SJCRH30 (cell line): ENCODE measurements around the gene KIF4B. TPM values are rescaled to one million over a fixed set of nuclear protein-coding genes. Genes with fewer than 3 reads are reported as not detected.
"Not testable (repeated sequence)": the region's sequence is repeated elsewhere in the genome, so short reads cannot be mapped to it uniquely, and the experiment has no call there.

ENCODE experiments used
- DNase-seq, 2 experiments: peaks; one replicate each; pipeline ENCODE4 v3.0.0-alpha.2; 2015 to 2020
- H3K27ac ChIP-seq: fragments of 250-450 bp; sonication (Bioruptor Pico); 2 replicates; pipeline ENCODE4 v1.5.1; 2020; ENCODE audit warnings: mild to moderate bottlenecking, moderate library complexity
- H3K27me3 ChIP-seq: fragments of 250-450 bp; sonication (Bioruptor Pico); 2 replicates; pipeline ENCODE4 v1.5.1; 2020; ENCODE audit warnings: mild to moderate bottlenecking, moderate library complexity
- H3K36me3 ChIP-seq: fragments of 250-450 bp; sonication (Bioruptor Pico); 2 replicates; pipeline ENCODE4 v1.5.1; 2020; ENCODE audit warnings: mild to moderate bottlenecking, moderate library complexity
- H3K4me1 ChIP-seq: fragments of 250-450 bp; sonication (Bioruptor Pico); 2 replicates; pipeline ENCODE4 v1.5.1; 2020; ENCODE audit warnings: mild to moderate bottlenecking, moderate library complexity
- H3K4me3 ChIP-seq: fragments of 250-450 bp; sonication (Bioruptor Pico); 2 replicates; pipeline ENCODE4 v1.5.1; 2020; ENCODE audit warnings: mild to moderate bottlenecking, moderate library complexity
- H3K9me3 ChIP-seq: fragments of 250-450 bp; sonication (Bioruptor Pico); replicated peaks from 2 replicates; pipeline ENCODE4 v1.5.1; 2020; ENCODE audit warnings: mild to moderate bottlenecking, moderate library complexity
- total RNA-seq: library from RNA; depleted of rRNA; stranded (reverse); fragments of >200 nt; shearing (Covaris generic); gene quantifications from 2 replicates; pipeline ENCODE4 v1.2.3, GENCODE V29; 2014

KIF4B gene
- total RNA-seq, 1 experiment from 2014 or later, result 0.02 TPM

- DNase-seq, result peak in 1 of 2 experiments; percentile 45
- Histone ChIP-seq H3K4me3 (no peak overlapping the region), H3K27ac (no peak overlapping the region), H3K4me1 (no peaks in the 10 kb centered on the region), H3K27me3 (no peaks in the 10 kb centered on the region; the same call in 1 of the 2 replicates), H3K36me3 (no peaks in the 10 kb centered on the region), H3K9me3 (no peaks in the 10 kb centered on the region)
Measured at GRCh38 chr5:154995679-154996078, 17.9 kb upstream of the KIF4B start.

GRCh38 chr5:154997746-154998145 is 15.8 kb upstream of the KIF4B start:
- no peak overlapping the region for H3K4me3 ChIP-seq
- no peaks in the 10 kb centered on the region for H3K36me3 ChIP-seq
- H3K4me1 ChIP-seq, result no peaks in the 10 kb centered on the region
- no peaks in the 10 kb centered on the region for H3K9me3 ChIP-seq
- no peaks in the 10 kb centered on the region; the same call in 1 of the 2 replicates for H3K27me3 ChIP-seq
- no peak for DNase-seq
- H3K27ac ChIP-seq, result no peak overlapping the region

GRCh38 chr5:154999865-155000264 is 13.7 kb upstream of the KIF4B start:
- H3K4me1 ChIP-seq, result no peaks in the 10 kb centered on the region
- no peak for DNase-seq
- no peak overlapping the region for H3K27ac ChIP-seq
- no peak overlapping the region for H3K4me3 ChIP-seq
- H3K9me3 ChIP-seq, result no peaks in the 10 kb centered on the region
- H3K27me3 ChIP-seq, result no peaks in the 10 kb centered on the region
- no peaks in the 10 kb centered on the region for H3K36me3 ChIP-seq

- no peak for DNase-seq
- H3K4me3 ChIP-seq, result no peak overlapping the region
- no peaks in the 10 kb centered on the region for H3K9me3 ChIP-seq
- no peaks in the 10 kb centered on the region for H3K4me1 ChIP-seq
- no peaks in the 10 kb centered on the region for H3K27me3 ChIP-seq
- no peaks in the 10 kb centered on the region for H3K36me3 ChIP-seq
- H3K27ac ChIP-seq, result no peak overlapping the region
Measured at GRCh38 chr5:155001523-155001922, 12.0 kb upstream of the KIF4B start.

- not testable (repeated sequence) for H3K27me3 ChIP-seq, DNase-seq, H3K36me3 ChIP-seq, H3K4me3 ChIP-seq, H3K9me3 ChIP-seq, H3K27ac ChIP-seq, H3K4me1 ChIP-seq
Measured at GRCh38 chr5:155002722-155003121, 10.8 kb upstream of the KIF4B start.

GRCh38 chr5:155004138-155004744 is 9.3 kb upstream of the KIF4B start:
- H3K27ac ChIP-seq, result no peak overlapping the region
- no peaks in the 10 kb centered on the region for H3K4me1 ChIP-seq
- H3K27me3 ChIP-seq, result no peaks in the 10 kb centered on the region
- no peaks in the 10 kb centered on the region for H3K9me3 ChIP-seq
- DNase-seq, result peak; percentile 9 to 39
- no peak overlapping the region for H3K4me3 ChIP-seq
- no peaks in the 10 kb centered on the region for H3K36me3 ChIP-seq

- DNase-seq, H3K36me3 ChIP-seq, H3K4me3 ChIP-seq, H3K27ac ChIP-seq, H3K27me3 ChIP-seq, H3K4me1 ChIP-seq, H3K9me3 ChIP-seq: not testable (repeated sequence)
Measured at GRCh38 chr5:155006265-155006664, 7.3 kb upstream of the KIF4B start.

- no peak overlapping the region for H3K27ac ChIP-seq
- no peaks in the 10 kb centered on the region for H3K4me1 ChIP-seq
- H3K9me3 ChIP-seq, result no peaks in the 10 kb centered on the region
- H3K27me3 ChIP-seq, result no peaks in the 10 kb centered on the region
- H3K4me3 ChIP-seq, result no peak overlapping the region
- DNase-seq, result no peak
- no peaks in the 10 kb centered on the region for H3K36me3 ChIP-seq
Measured at GRCh38 chr5:155008669-155009068, 4.9 kb upstream of the KIF4B start.

GRCh38 chr5:155010881-155011280 is 2.7 kb upstream of the KIF4B start:
- Histone ChIP-seq H3K27ac (no peak overlapping the region), H3K36me3 (no peaks in the 10 kb centered on the region), H3K9me3 (no peaks in the 10 kb centered on the region), H3K27me3 (no peaks in the 10 kb centered on the region), H3K4me3 (no peak overlapping the region), H3K4me1 (no peaks in the 10 kb centered on the region)
- DNase-seq, result no peak

- Histone ChIP-seq H3K36me3 (no peaks in the 10 kb centered on the region), H3K4me3 (no peak overlapping the region), H3K27me3 (no peaks in the 10 kb centered on the region; the same call in 1 of the 2 replicates), H3K4me1 (no peaks in the 10 kb centered on the region), H3K9me3 (no peaks in the 10 kb centered on the region), H3K27ac (no peak overlapping the region)
- DNase-seq, result no peak
Measured at GRCh38 chr5:155015239-155015638, 1.7 kb downstream of the KIF4B start.

- no peak for DNase-seq
- no peak overlapping the region for H3K4me3 ChIP-seq
- H3K27me3 ChIP-seq, result no peaks in the 10 kb centered on the region; the same call in 1 of the 2 replicates
- no peaks in the 10 kb centered on the region for H3K4me1 ChIP-seq
- H3K27ac ChIP-seq, result no peak overlapping the region
- H3K9me3 ChIP-seq, result no peaks in the 10 kb centered on the region
- no peaks in the 10 kb centered on the region for H3K36me3 ChIP-seq
Measured at GRCh38 chr5:155017610-155018009, 4.1 kb downstream of the KIF4B start.

- Histone ChIP-seq H3K4me1 (no peaks in the 10 kb centered on the region), H3K9me3 (no peaks in the 10 kb centered on the region), H3K27ac (no peak overlapping the region)
Measured at GRCh38 chr5:155019601-155020226, 6.2 kb downstream of the KIF4B start.

GRCh38 chr5:155021842-155022241 is 8.3 kb downstream of the KIF4B start:
- DNase-seq, result no peak
- Histone ChIP-seq H3K27me3 (no peaks in the 10 kb centered on the region; the same call in 1 of the 2 replicates), H3K4me3 (no peak overlapping the region), H3K9me3 (no peaks in the 10 kb centered on the region), H3K36me3 (no peaks in the 10 kb centered on the region), H3K4me1 (no peaks in the 10 kb centered on the region), H3K27ac (no peak overlapping the region)

More at GRCh38 chr5:155019601-155020226, 6.2 kb downstream of the KIF4B start:
- Histone ChIP-seq H3K36me3 (no peaks in the 10 kb centered on the region), H3K4me3 (peak overlapping the region; percentile 27; the same call in 1 of the 2 replicates), H3K27me3 (no peaks in the 10 kb centered on the region; the same call in 1 of the 2 replicates)
- DNase-seq, result peak; percentile 60 to 65

GRCh38 chr5:155023320-155023719 is 9.8 kb downstream of the KIF4B start:
- no peaks in the 10 kb centered on the region; the same call in 1 of the 2 replicates for H3K27me3 ChIP-seq
- no peaks in the 10 kb centered on the region for H3K9me3 ChIP-seq
- no peaks in the 10 kb centered on the region for H3K36me3 ChIP-seq
- no peaks in the 10 kb centered on the region for H3K4me1 ChIP-seq
- no peak overlapping the region for H3K4me3 ChIP-seq
- no peak overlapping the region for H3K27ac ChIP-seq
- DNase-seq, result no peak

GRCh38 chr5:155024015-155024414 is 10.5 kb downstream of the KIF4B start:
- no peak for DNase-seq
- Histone ChIP-seq H3K27me3 (no peaks in the 10 kb centered on the region), H3K4me3 (no peak overlapping the region), H3K27ac (no peak overlapping the region), H3K36me3 (no peaks in the 10 kb centered on the region), H3K9me3 (no peaks in the 10 kb centered on the region), H3K4me1 (no peaks in the 10 kb centered on the region)

GRCh38 chr5:155025895-155026294 is 12.3 kb downstream of the KIF4B start:
- Histone ChIP-seq H3K36me3 (no peaks in the 10 kb centered on the region), H3K9me3 (no peaks in the 10 kb centered on the region), H3K4me1 (no peaks in the 10 kb centered on the region), H3K27ac (no peak overlapping the region), H3K27me3 (no peaks in the 10 kb centered on the region), H3K4me3 (no peak overlapping the region)
- DNase-seq, result no peak
